H54 (cell line): ENCODE results near the gene TAX1BP3.

Source experiments
- DNase-seq: peaks from one replicate; pipeline ENCODE4 v3.0.0; 2011; ENCODE audit warnings: low spot score, mixed read lengths; ENCODE audit not compliant: insufficient read length
- FAIRE-seq: peaks from 3 replicates; lab custom pipeline; 2011; peaks lifted over from hg19 to GRCh38; lab: Jason Lieb, UNC
- POLR2A ChIP-seq: IDR thresholded peaks from 2 replicates; pipeline ENCODE4 v1.6.1; 2011; ENCODE audit warnings: low read depth, mild to moderate bottlenecking, low read length

The TAX1BP3 gene

GRCh38 chr17:3695129-3695722 lies 26.8 kb upstream of the TAX1BP3 start:
- peak; percentile 88 for DNase-seq
- peak; percentile 20 for FAIRE-seq
- no peak for TF ChIP-seq POLR2A

GRCh38 chr17:3693829-3694231 lies 25.5 kb upstream of the TAX1BP3 start:
- no peak for TF ChIP-seq POLR2A
- no peak for FAIRE-seq
- no peak for DNase-seq

GRCh38 chr17:3693141-3693540 lies 24.8 kb upstream of the TAX1BP3 start:
- FAIRE-seq (no peak), DNase-seq (no peak)
- TF ChIP-seq POLR2A: no peak

GRCh38 chr17:3692346-3692745 lies 24.0 kb upstream of the TAX1BP3 start:
- FAIRE-seq (no peak), DNase-seq (no peak)
- TF ChIP-seq POLR2A: no peak

- no peak for TF ChIP-seq POLR2A
- FAIRE-seq (no peak), DNase-seq (no peak)
Measured at GRCh38 chr17:3691617-3692067, 23.3 kb upstream of the TAX1BP3 start.

GRCh38 chr17:3690094-3690715 lies 21.8 kb upstream of the TAX1BP3 start:
- FAIRE-seq (no peak), DNase-seq (no peak)
- TF ChIP-seq POLR2A: no peak

- no peak for TF ChIP-seq POLR2A
- no peak for DNase-seq
- FAIRE-seq: no peak
Measured at GRCh38 chr17:3689262-3690093, 21.1 kb upstream of the TAX1BP3 start.

GRCh38 chr17:3688852-3689261 lies 20.5 kb upstream of the TAX1BP3 start:
- TF ChIP-seq POLR2A: no peak
- DNase-seq: no peak
- FAIRE-seq: no peak

GRCh38 chr17:3688027-3688553 lies 19.7 kb upstream of the TAX1BP3 start:
- DNase-seq (no peak), FAIRE-seq (no peak)
- no peak for TF ChIP-seq POLR2A

GRCh38 chr17:3685174-3685573 lies 16.8 kb upstream of the TAX1BP3 start:
- FAIRE-seq: no peak
- no peak for DNase-seq
- TF ChIP-seq POLR2A: no peak

GRCh38 chr17:3683054-3683511 lies 14.7 kb upstream of the TAX1BP3 start:
- FAIRE-seq (no peak), DNase-seq (peak; percentile 73)
- no peak for TF ChIP-seq POLR2A

- no peak for DNase-seq
- no peak for TF ChIP-seq POLR2A
- FAIRE-seq: no peak
Measured at GRCh38 chr17:3682033-3682432, 13.7 kb upstream of the TAX1BP3 start.

GRCh38 chr17:3681565-3681964 lies 13.2 kb upstream of the TAX1BP3 start:
- DNase-seq: no peak
- no peak for FAIRE-seq
- no peak for TF ChIP-seq POLR2A

- no peak for DNase-seq
- FAIRE-seq: no peak
- TF ChIP-seq POLR2A: no peak
Measured at GRCh38 chr17:3681057-3681456, 12.7 kb upstream of the TAX1BP3 start.
